Immature natural killer cell (primary cell): Measurements from ENCODE around the gene MLLT1. TPM values are rescaled to one million over a fixed set of nuclear protein-coding genes. Genes with fewer than 3 reads are reported as not detected.
"Not testable (repeated sequence)": the region's sequence is repeated elsewhere in the genome, so short reads cannot be mapped to it uniquely, and the experiment has no call there.

Experiments used
- DNase-seq, 3 donors: peaks; one replicate each; pipeline ENCODE4 v3.0.0; 2022; ENCODE audit warnings: mixed read lengths in 1 of 3
- H3K27ac Mint-ChIP-seq, 6 donors: one replicate each; pipeline ENCODE4 v1.8.0; 2020; ENCODE audit warnings: mixed read lengths in 6 of 6, mild to moderate bottlenecking in 5 of 6, inconsistent platforms in 4 of 6, moderate library complexity in 3 of 6
- H3K27me3 Mint-ChIP-seq, 3 donors: one replicate each; pipeline ENCODE4 v1.8.0; 2020 to 2021; ENCODE audit warnings: low read depth in 3 of 3, mild to moderate bottlenecking in 3 of 3, mixed read lengths in 3 of 3, moderate library complexity in 3 of 3, inconsistent platforms in 1 of 3
- H3K36me3 Mint-ChIP-seq, 3 donors: one replicate each; pipeline ENCODE4 v1.8.0; 2020; ENCODE audit warnings: mixed read lengths in 3 of 3, inconsistent platforms in 2 of 3, mild to moderate bottlenecking in 2 of 3
- H3K4me1 Mint-ChIP-seq, 2 donors: one replicate each; pipeline ENCODE4 v1.8.0; 2020; ENCODE audit warnings: inconsistent platforms in 2 of 2, mild to moderate bottlenecking in 2 of 2, mixed read lengths in 2 of 2, moderate library complexity in 1 of 2
- H3K4me3 Mint-ChIP-seq, 5 donors: one replicate each; pipeline ENCODE4 v1.8.0; 2020; ENCODE audit warnings: mild to moderate bottlenecking in 5 of 5, mixed read lengths in 5 of 5, inconsistent platforms in 3 of 5, moderate library complexity in 3 of 5
- H3K9me3 Mint-ChIP-seq, 6 donors: one replicate each; pipeline ENCODE4 v1.8.0; 2020; ENCODE audit warnings: mild to moderate bottlenecking in 6 of 6, mixed read lengths in 6 of 6, inconsistent platforms in 4 of 6, moderate library complexity in 3 of 6
- polyA plus RNA-seq, 3 donors: library from polyadenylated mRNA; unstranded; fragments of 300-500 nt; fragmentation: Illumina TruSeq; gene quantifications; one replicate each; pipeline ENCODE4 v1.2.3, GENCODE V29; 2021

Gene MLLT1, protein sequence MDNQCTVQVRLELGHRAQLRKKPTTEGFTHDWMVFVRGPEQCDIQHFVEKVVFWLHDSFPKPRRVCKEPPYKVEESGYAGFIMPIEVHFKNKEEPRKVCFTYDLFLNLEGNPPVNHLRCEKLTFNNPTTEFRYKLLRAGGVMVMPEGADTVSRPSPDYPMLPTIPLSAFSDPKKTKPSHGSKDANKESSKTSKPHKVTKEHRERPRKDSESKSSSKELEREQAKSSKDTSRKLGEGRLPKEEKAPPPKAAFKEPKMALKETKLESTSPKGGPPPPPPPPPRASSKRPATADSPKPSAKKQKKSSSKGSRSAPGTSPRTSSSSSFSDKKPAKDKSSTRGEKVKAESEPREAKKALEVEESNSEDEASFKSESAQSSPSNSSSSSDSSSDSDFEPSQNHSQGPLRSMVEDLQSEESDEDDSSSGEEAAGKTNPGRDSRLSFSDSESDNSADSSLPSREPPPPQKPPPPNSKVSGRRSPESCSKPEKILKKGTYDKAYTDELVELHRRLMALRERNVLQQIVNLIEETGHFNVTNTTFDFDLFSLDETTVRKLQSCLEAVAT
- 1 to 10 TPM in 1 of 3 donors, under 1 TPM in 2; 0.11 to 1.9 (median 0.54) TPM for polyA plus RNA-seq

DNA sequence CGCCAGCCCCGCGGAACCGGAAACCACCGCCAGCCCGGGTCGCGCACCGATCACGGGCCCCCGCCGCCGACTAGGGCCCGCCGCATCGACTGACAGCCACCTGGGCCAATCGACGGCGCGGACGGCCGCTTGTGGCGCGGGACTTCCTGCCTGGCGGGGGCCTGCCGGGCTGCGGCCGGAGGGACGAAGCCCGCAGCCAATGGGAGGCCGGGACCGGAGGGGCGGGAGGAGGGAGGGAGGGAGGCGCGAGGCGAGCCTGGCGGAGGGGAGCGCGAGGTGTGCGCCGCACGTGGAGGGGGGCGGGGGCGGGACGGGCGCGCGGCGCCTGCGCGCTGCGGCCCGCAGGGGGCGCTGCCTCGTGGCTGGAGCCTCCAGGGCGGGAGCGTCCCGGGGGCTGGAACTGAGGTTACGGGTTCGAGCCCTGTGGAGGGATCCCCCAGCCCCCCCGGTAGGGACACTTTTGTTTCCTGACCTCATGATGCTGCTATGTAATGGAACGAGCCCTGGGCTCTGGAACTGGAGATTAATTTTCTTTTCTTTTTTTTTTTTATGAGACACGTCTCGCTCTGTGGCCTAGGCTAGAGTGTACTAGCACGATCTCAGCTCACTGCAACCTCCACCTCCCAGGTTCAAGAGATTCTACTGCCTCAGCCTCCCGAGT, at the start of gene MLLT1:
Gene MLLT1 (minus strand): TSS at position 45 of the 661 bp plus-strand sequence. CDS start 191 bp downstream, outside the sequence.
- Mint-ChIP-seq H3K27me3 (peaks cover 0 to 19% (median 4%) of the 10 kb centered on the region in 3 donors), H3K27ac (peak within 1 kb of the TSS; percentile 88 to 95 (median 90)), H3K4me3 (peak within 1 kb of the TSS; percentile 84 to 89 (median 88)), H3K36me3 (no peaks in the 10 kb centered on the region), H3K4me1 (peaks cover 39 to 42% of the 10 kb centered on the region in 2 donors), H3K9me3 (no peaks in the 10 kb centered on the region)
- peak; percentile 95 to 96 (median 95) for DNase-seq

GRCh38 chr19:6326815-6327214, 47.0 kb upstream of the MLLT1 start:
- no peaks in the 10 kb centered on the region for H3K4me1 Mint-ChIP-seq
- peaks cover 0 to 11% (median 2%) of the 10 kb centered on the region in 3 donors for H3K27me3 Mint-ChIP-seq
- peaks cover 0 to 4% (median 0%) of the 10 kb centered on the region in 3 donors for H3K36me3 Mint-ChIP-seq
- H3K4me3 Mint-ChIP-seq: no peak overlapping the region
- no peak for DNase-seq
- H3K9me3 Mint-ChIP-seq: no peaks in the 10 kb centered on the region
- no peak overlapping the region for H3K27ac Mint-ChIP-seq

DNA sequence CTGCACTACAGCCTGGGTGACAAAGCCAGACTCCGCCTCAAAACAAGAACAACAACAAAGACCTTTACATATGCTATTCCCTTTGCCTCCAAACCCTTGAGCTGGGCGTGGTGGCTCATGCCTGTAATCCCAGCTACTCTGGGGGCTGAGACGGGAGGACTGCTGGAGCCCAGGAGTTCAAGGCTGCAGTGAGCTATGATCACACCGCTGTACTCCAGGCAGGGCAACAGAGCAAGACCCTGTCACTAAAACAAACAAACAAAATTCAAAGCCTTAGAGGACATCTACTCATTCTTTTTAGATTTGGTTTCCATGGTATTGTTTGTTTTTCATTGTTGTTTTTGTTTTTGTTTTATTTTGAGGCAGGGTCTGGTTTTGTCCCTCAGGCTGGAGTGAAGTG, 45.8 kb upstream of the MLLT1 start:
- Mint-ChIP-seq H3K27me3 (peaks cover 2 to 11% (median 6%) of the 10 kb centered on the region in 3 donors), H3K4me3 (no peak overlapping the region), H3K9me3 (no peaks in the 10 kb centered on the region), H3K27ac (no peak overlapping the region), H3K36me3 (peaks cover 0 to 4% (median 0%) of the 10 kb centered on the region in 3 donors), H3K4me1 (no peaks in the 10 kb centered on the region)
- DNase-seq: no peak

DNA sequence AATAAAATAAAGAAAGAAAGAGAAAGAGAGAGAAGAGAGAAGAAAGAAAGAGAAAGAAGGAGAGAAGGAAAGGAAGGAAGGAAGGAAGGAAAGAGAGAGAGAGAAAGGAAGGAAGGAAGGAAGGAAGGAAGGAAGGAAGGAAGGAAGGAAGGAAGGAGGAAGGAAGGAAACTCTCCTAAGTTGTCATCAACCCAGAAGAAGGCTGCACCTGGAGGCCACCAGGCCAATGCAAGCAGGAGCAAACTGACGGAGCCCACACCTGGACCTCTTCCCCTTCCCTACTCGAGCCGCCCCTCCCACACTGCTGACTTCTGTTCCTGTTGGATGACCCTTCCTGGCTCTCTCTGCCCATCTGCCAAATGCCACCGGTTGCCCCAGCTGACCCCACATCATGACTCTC, 45.0 kb upstream of the MLLT1 start:
- DNase-seq: no peak
- Mint-ChIP-seq H3K27ac (no peak overlapping the region), H3K4me3 (no peak overlapping the region), H3K36me3 (peaks cover 0 to 4% (median 0%) of the 10 kb centered on the region in 3 donors), H3K4me1 (no peaks in the 10 kb centered on the region), H3K9me3 (no peaks in the 10 kb centered on the region), H3K27me3 (peaks cover 2 to 11% (median 6%) of the 10 kb centered on the region in 3 donors)

- Mint-ChIP-seq H3K4me1 (no peaks in the 10 kb centered on the region), H3K27ac (no peak overlapping the region), H3K4me3 (no peak overlapping the region), H3K36me3 (peaks cover 0 to 4% (median 0%) of the 10 kb centered on the region in 3 donors), H3K9me3 (no peaks in the 10 kb centered on the region), H3K27me3 (peaks cover 2 to 11% (median 6%) of the 10 kb centered on the region in 3 donors)
- no peak for DNase-seq
These were observed 42.5 kb upstream of the MLLT1 start for GRCh38 chr19:6322284-6322683.

GRCh38 chr19:6319376-6319775, 39.6 kb upstream of the MLLT1 start:
- Mint-ChIP-seq H3K9me3 (no peaks in the 10 kb centered on the region), H3K27ac (no peak overlapping the region), H3K27me3 (peaks cover 2 to 10% (median 4%) of the 10 kb centered on the region in 3 donors), H3K4me3 (no peak overlapping the region), H3K36me3 (peaks cover 0 to 4% (median 0%) of the 10 kb centered on the region in 3 donors), H3K4me1 (no peaks in the 10 kb centered on the region)
- no peak for DNase-seq

DNA sequence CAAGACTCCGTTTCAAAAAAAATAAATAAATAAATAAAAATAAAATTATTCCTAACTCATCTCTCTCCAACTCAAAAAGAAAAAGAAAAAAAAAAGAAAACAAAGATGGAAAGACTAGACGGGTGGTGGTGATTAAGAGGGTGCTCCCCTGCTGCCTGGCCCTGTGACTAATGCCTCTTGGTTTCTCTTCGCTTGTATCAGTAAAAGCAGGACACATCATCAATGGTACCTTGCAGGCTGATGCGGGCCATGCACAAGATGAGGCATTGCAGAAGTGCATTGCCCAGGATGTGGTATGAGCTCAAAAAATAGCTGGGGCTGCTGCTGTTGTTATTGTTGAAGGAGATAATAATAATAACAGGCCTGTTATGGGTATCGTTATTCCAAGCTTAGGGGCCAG, 39.0 kb upstream of the MLLT1 start:
- no peak overlapping the region for H3K4me3 Mint-ChIP-seq
- H3K27ac Mint-ChIP-seq: no peak overlapping the region
- peaks cover 2 to 10% (median 4%) of the 10 kb centered on the region in 3 donors for H3K27me3 Mint-ChIP-seq
- no peaks in the 10 kb centered on the region for H3K9me3 Mint-ChIP-seq
- peaks cover 0 to 4% (median 0%) of the 10 kb centered on the region in 3 donors for H3K36me3 Mint-ChIP-seq
- H3K4me1 Mint-ChIP-seq: no peaks in the 10 kb centered on the region
- no peak for DNase-seq

GRCh38 chr19:6315646-6316045, 35.9 kb upstream of the MLLT1 start:
- H3K27me3 Mint-ChIP-seq, H3K9me3 Mint-ChIP-seq, H3K4me1 Mint-ChIP-seq, H3K4me3 Mint-ChIP-seq, H3K27ac Mint-ChIP-seq, DNase-seq, H3K36me3 Mint-ChIP-seq: not testable (repeated sequence)

- no peaks in the 10 kb centered on the region for H3K4me1 Mint-ChIP-seq
- no peaks in the 10 kb centered on the region for H3K36me3 Mint-ChIP-seq
- DNase-seq: no peak
- H3K27me3 Mint-ChIP-seq: peaks cover 3 to 8% (median 5%) of the 10 kb centered on the region in 3 donors
- H3K27ac Mint-ChIP-seq: no peak overlapping the region
- H3K4me3 Mint-ChIP-seq: no peak overlapping the region
- H3K9me3 Mint-ChIP-seq: no peaks in the 10 kb centered on the region
These were observed 33.7 kb upstream of the MLLT1 start for GRCh38 chr19:6313398-6313969.

DNA sequence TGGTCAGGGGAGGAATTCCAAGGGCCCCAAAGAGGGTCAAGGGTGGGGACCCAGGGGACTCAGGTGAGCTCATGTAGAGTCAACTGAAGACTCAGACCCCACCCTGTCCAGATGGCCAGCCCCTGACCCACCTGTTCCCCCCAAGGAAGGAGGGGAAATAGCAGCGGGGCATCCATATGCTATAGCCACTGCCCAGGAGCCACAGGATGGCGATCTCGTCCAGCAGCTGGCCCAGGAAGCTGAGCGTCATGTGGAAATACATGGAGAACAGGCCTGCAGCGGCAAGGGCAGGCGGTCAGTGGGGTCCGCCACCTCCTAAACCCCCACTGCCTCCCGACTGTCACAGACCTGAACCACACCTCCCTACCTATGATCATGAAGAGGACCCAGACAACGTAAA, 32.2 kb upstream of the MLLT1 start:
- no peak overlapping the region for H3K4me3 Mint-ChIP-seq
- H3K4me1 Mint-ChIP-seq: no peaks in the 10 kb centered on the region
- DNase-seq: no peak
- no peaks in the 10 kb centered on the region for H3K36me3 Mint-ChIP-seq
- H3K27ac Mint-ChIP-seq: no peak overlapping the region
- H3K27me3 Mint-ChIP-seq: peaks cover 3 to 9% (median 4%) of the 10 kb centered on the region in 3 donors
- no peaks in the 10 kb centered on the region for H3K9me3 Mint-ChIP-seq

DNA sequence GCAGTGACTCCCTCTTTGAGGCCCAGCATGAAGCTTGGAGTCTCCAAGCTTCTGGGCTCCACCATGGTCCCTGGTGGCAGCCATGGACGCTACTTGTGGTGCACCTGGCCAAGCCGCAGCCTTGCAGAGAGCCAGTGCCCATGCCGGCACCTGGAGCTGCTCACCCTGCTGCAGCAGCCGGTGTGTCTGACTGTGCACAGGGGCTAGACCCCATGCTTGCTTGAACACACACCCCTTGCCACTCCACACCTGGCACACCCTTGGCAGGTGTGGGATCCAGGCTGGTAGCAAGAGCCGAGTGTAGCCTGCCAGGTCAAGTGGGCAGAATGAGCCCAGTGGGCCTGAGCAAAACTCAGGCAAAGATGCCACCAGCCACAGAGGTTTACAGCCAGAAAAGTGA, 18.6 kb upstream of the MLLT1 start:
- Mint-ChIP-seq H3K4me1 (no peaks in the 10 kb centered on the region), H3K27me3 (peaks cover 3 to 8% (median 4%) of the 10 kb centered on the region in 3 donors), H3K27ac (no peak overlapping the region), H3K9me3 (peaks cover 4 to 13% (median 7%) of the 10 kb centered on the region in 6 donors), H3K36me3 (peaks cover 0 to 3% (median 0%) of the 10 kb centered on the region in 3 donors), H3K4me3 (no peak overlapping the region)
- DNase-seq: no peak

- Mint-ChIP-seq H3K27me3 (peaks cover 3 to 7% (median 4%) of the 10 kb centered on the region in 3 donors), H3K4me1 (no peaks in the 10 kb centered on the region), H3K4me3 (no peak overlapping the region), H3K27ac (no peak overlapping the region), H3K9me3 (peaks cover 6 to 21% (median 16%) of the 10 kb centered on the region in 6 donors), H3K36me3 (peaks cover 0 to 3% (median 0%) of the 10 kb centered on the region in 3 donors)
- DNase-seq: no peak
These were observed 17.4 kb upstream of the MLLT1 start for GRCh38 chr19:6297202-6297601.

GRCh38 chr19:6292006-6292405, 12.2 kb upstream of the MLLT1 start:
- Mint-ChIP-seq H3K4me3 (no peak overlapping the region), H3K27ac (no peak overlapping the region), H3K27me3 (peaks cover 1 to 3% (median 2%) of the 10 kb centered on the region in 3 donors), H3K9me3 (peaks cover 25 to 66% (median 57%) of the 10 kb centered on the region in 6 donors), H3K36me3 (peaks cover 0 to 12% (median 0%) of the 10 kb centered on the region in 3 donors), H3K4me1 (no peaks in the 10 kb centered on the region)
- DNase-seq: no peak
